ENCODE results near the gene ZNF708.
"Not testable (repeated sequence)": the region's sequence is repeated elsewhere in the genome, so short reads cannot be mapped to it uniquely, and the experiment has no call there.

ZNF708 gene

DNA sequence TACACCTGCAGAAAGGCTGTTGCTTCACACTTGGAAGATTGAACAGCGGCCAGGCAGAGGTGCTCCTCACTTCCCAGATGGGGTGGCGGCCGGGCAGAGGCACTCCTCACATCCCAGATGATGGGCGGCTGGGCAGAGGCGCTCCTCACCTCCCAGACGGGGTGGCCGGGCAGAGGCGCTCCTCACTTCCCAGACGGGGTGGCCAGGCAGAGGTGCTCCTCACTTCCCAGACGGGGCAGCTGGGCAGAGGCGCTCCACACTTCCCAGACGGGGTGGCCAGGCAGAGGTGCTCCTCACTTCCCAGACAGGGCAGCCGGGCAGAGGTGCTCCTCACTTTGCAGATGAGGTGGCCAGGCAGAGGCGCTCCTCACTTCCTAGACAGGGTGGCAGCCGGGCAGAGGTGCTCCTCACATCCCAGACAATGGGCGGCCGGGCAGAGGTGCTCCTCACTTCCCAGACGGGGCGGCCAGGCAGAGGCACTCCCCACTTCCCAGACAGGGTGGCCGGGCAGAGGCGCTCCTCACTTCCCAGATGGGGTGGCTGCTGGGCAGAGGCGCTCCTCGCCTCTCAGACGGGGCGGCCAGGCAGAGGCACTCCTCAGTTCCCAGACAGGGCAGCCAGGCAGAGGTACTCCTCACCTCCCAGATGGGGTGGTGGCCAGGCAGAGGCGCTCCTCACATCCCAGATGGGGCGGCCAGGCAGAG lies 69.6 kb downstream of the ZNF708 start:
- not testable (repeated sequence) for DNase-seq

DNA sequence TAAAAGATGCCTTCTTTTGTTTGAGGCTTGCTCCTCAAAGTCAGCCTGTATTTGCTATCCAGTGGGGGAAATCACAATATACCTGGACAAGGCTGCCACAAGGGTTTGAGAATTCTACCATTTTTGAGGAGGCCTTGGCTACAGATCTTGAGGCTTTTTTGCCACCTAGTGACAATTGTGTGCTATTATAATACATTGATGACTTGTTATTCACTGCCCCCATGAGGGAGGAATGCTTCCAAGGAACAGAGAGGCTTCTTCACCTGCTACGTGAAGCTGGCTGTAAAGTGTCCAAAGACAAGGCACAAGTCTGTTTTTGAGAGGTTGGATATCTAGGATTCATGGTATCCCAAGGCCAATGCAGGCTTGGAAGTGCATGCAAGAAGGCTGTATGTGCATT lies 72.5 kb downstream of the ZNF708 start:
- DNase-seq, result no peak
